K562 (cell line): ENCODE measurements around the gene DPEP1. TPM values are rescaled to one million over a fixed set of nuclear protein-coding genes. Genes with fewer than 3 reads are reported as not detected.

Source experiments
- CHD7 ChIP-seq: fragments of 200-600 bp; sonication (generic); IDR thresholded peaks from one replicate; pipeline ENCODE4 v1.6.1; 2012; ENCODE audit warnings: mild to moderate bottlenecking, low read depth, low read length, inconsistent platforms
- polyA plus RNA-seq, 8 experiments: library from polyadenylated mRNA; depleted of rRNA in 4 of 8; stranded (reverse) in 5 of 8; unstranded in 3 of 8; fragments of >200 nt; fragmentation: Nextera tagmentation in 2 of 8; fragmentation: Illumina TruSeq in 1 of 8; extraction: Ambion mirVana in 2 of 8; extraction: Trizol in 1 of 8; gene quantifications; 2 replicates each; pipeline versions ENCODE4 v1.2.1 to v1.2.3, GENCODE V29; 2011 to 2014; ENCODE audit warnings: inconsistent platforms in 1 of 8, missing spikeins in 1 of 8
- total RNA-seq, 7 experiments: library from RNA; depleted of rRNA in 6 of 7; stranded (reverse); fragments of >200 nt in 6 of 7; fragmentation: Illumina TruSeq in 2 of 7; extraction: Trizol in 2 of 7; gene quantifications; 2 replicates each; pipeline versions ENCODE4 v1.2.1 to v1.2.3, GENCODE V29; 2011 to 2021; ENCODE audit warnings: low replicate concordance in 1 of 7
- TF ChIP-seq, protein P1 (sequence below): sonication (generic); formaldehyde crosslinking; IDR thresholded peaks from 2 replicates; pipeline ENCODE4 v1.8.1; 2023; ENCODE audit warnings: missing genetic modification reagents, mild to moderate bottlenecking, borderline replicate concordance

DPEP1 gene
- total and polyA plus RNA-seq, 9 of the 15 experiments (the other 6 are each of a cell fraction or from before 2014, with no cell fraction given): 0.14 to 0.31 (median 0.20) TPM; not detected in 6

- no peak for TF ChIP-seq CHD7
- TF ChIP-seq, protein P1, sequence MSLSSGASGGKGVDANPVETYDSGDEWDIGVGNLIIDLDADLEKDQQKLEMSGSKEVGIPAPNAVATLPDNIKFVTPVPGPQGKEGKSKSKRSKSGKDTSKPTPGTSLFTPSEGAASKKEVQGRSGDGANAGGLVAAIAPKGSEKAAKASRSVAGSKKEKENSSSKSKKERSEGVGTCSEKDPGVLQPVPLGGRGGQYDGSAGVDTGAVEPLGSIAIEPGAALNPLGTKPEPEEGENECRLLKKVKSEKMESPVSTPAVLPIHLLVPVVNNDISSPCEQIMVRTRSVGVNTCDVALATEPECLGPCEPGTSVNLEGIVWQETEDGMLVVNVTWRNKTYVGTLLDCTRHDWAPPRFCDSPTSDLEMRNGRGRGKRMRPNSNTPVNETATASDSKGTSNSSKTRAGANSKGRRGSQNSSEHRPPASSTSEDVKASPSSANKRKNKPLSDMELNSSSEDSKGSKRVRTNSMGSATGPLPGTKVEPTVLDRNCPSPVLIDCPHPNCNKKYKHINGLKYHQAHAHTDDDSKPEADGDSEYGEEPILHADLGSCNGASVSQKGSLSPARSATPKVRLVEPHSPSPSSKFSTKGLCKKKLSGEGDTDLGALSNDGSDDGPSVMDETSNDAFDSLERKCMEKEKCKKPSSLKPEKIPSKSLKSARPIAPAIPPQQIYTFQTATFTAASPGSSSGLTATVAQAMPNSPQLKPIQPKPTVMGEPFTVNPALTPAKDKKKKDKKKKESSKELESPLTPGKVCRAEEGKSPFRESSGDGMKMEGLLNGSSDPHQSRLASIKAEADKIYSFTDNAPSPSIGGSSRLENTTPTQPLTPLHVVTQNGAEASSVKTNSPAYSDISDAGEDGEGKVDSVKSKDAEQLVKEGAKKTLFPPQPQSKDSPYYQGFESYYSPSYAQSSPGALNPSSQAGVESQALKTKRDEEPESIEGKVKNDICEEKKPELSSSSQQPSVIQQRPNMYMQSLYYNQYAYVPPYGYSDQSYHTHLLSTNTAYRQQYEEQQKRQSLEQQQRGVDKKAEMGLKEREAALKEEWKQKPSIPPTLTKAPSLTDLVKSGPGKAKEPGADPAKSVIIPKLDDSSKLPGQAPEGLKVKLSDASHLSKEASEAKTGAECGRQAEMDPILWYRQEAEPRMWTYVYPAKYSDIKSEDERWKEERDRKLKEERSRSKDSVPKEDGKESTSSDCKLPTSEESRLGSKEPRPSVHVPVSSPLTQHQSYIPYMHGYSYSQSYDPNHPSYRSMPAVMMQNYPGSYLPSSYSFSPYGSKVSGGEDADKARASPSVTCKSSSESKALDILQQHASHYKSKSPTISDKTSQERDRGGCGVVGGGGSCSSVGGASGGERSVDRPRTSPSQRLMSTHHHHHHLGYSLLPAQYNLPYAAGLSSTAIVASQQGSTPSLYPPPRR (CRISPR knock-in tag): no peak
Observed at GRCh38 chr16:89621136-89621697, 7.8 kb downstream of the DPEP1 start (continued).
